B cell (primary cell): ENCODE measurements around the gene EFNA2.

Experiments
- CTCF ChIP-seq: fragments of 200-600 bp; IDR thresholded peaks from one replicate; pipeline ENCODE4 v1.8.0; 2022; ENCODE audit warnings: antibody characterized with exemption, mild to moderate bottlenecking
- EZH2 ChIP-seq: IDR thresholded peaks from 2 replicates; pipeline ENCODE4 v1.6.1; 2012; ENCODE audit warnings: borderline replicate concordance, low read depth, mild to moderate bottlenecking, moderate library complexity, low read length; ENCODE audit not compliant: insufficient read depth, poor library complexity, severe bottlenecking

DNA sequence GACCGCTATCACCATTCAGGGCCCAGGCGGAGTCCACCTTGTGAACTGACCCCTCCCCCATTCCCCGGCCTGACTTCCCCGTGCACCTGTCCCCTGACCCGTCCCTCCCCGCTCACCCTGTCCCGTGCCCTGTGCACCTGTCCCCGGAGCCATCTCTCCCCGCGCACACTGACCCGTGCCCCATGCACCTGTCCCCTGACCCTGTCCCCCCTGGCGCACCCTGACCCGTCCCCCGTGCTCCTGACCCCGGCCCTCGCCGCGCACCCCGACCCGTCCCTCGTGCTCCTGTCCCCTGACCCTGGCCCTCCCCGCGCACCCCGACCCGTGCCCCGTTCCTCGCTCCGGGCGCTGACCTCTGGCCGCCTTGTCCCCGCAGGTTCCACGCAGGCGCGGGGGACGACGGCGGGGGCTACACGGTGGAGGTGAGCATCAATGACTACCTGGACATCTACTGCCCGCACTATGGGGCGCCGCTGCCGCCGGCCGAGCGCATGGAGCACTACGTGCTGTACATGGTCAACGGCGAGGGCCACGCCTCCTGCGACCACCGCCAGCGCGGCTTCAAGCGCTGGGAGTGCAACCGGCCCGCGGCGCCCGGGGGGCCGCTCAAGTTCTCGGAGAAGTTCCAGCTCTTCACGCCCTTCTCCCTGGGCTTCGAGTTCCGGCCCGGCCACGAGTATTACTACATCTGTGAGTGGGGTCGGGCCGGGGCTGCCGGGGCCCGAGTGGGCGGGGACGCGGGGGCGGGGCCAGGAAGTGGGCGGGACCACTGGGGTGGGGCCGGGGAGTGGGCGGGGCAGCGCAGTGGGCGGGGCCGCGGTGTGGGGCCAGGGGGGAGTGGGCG is 9.7 kb downstream of the EFNA2 start:
- no peak for TF ChIP-seq CTCF
- TF ChIP-seq EZH2, result no peak
